ENCODE results near the gene STARD13.

STARD13 gene

GRCh38 chr13:33194820-33195692 is 90.5 kb downstream of the STARD13 start:
- H3K9me2 ChIP-seq (replicated peaks; ENCODE audit: insufficient read depth, low read length), result no peaks in the 10 kb centered on the region
- no peaks in the 10 kb centered on the region for H3K27me3 ChIP-seq (ENCODE audit: low read length)
- no peak overlapping the region for H3K27ac ChIP-seq (ENCODE audit: low read depth, low read length)
- no peak overlapping the region for H3K4me3 ChIP-seq (ENCODE audit: insufficient read depth, low read length, poor library complexity, severe bottlenecking)
- no peak for TF ChIP-seq EZH2phosphoT487 (conservative IDR thresholded peaks at IDR 0.05; ENCODE audit: low read length)
- TF ChIP-seq, protein P1, sequence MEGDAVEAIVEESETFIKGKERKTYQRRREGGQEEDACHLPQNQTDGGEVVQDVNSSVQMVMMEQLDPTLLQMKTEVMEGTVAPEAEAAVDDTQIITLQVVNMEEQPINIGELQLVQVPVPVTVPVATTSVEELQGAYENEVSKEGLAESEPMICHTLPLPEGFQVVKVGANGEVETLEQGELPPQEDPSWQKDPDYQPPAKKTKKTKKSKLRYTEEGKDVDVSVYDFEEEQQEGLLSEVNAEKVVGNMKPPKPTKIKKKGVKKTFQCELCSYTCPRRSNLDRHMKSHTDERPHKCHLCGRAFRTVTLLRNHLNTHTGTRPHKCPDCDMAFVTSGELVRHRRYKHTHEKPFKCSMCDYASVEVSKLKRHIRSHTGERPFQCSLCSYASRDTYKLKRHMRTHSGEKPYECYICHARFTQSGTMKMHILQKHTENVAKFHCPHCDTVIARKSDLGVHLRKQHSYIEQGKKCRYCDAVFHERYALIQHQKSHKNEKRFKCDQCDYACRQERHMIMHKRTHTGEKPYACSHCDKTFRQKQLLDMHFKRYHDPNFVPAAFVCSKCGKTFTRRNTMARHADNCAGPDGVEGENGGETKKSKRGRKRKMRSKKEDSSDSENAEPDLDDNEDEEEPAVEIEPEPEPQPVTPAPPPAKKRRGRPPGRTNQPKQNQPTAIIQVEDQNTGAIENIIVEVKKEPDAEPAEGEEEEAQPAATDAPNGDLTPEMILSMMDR (IDR thresholded peaks at IDR 0.05; ENCODE audit: insufficient read depth, low read length, poor library complexity, severe bottlenecking), result no peak
- H3K9ac ChIP-seq (ENCODE audit: low read length), result no peak overlapping the region
- no peak overlapping the region for H2AFZ ChIP-seq (ENCODE audit: low read depth, low read length, severe bottlenecking)
- H3K4me2 ChIP-seq (ENCODE audit: low read depth, low read length, poor library complexity, severe bottlenecking), result no peak overlapping the region
- H3F3A ChIP-seq (ENCODE audit: insufficient read depth), result no peaks in the 10 kb centered on the region
- no peaks in the 10 kb centered on the region for H4K20me1 ChIP-seq (ENCODE audit: low read depth, low read length)
- no peaks in the 10 kb centered on the region for H3K9me3 ChIP-seq (ENCODE audit: insufficient read depth, low read length)
- no peaks in the 10 kb centered on the region for H3K36me3 ChIP-seq (ENCODE audit: low read length)
- no peaks in the 10 kb centered on the region for H3K79me2 ChIP-seq (ENCODE audit: insufficient read depth, low read length)

DNA sequence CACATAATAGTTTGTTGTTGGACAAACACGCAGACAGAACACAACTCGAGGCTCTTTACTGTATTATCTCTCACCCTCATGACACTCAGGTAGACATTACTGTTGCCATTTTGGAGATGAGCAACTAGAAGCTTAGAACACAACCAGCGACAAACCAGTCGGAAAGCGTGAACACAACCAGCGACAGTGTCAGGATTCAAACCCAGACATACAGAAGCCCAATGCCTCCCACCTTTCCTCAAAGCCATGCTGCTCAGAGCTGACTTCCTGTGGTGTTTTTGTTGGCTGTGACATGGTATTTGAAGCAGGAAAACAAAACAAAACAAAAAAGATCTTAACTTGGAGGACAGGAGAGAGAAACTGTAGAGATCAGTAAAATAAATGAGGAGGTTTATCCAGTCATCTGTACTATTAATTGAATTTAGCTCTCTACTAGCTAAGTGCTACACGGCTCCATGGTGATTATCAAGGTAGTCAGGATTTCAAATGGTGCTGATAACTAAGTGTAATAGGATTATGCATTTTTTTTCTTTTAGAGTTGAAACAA is 92.1 kb downstream of the STARD13 start:
- no peaks in the 10 kb centered on the region for H4K20me1 ChIP-seq (ENCODE audit: low read depth, low read length)
- H3K9me3 ChIP-seq (ENCODE audit: insufficient read depth, low read length), result no peaks in the 10 kb centered on the region
- H3K9ac ChIP-seq (ENCODE audit: low read length), result no peak overlapping the region
- H3K27me3 ChIP-seq (ENCODE audit: low read length), result no peaks in the 10 kb centered on the region
- no peak overlapping the region for H3K4me2 ChIP-seq (ENCODE audit: low read depth, low read length, poor library complexity, severe bottlenecking)
- no peaks in the 10 kb centered on the region for H3K36me3 ChIP-seq (ENCODE audit: low read length)
- H2AFZ ChIP-seq (ENCODE audit: low read depth, low read length, severe bottlenecking), result no peak overlapping the region
- H3K9me2 ChIP-seq (replicated peaks; ENCODE audit: insufficient read depth, low read length), result no peaks in the 10 kb centered on the region
- no peaks in the 10 kb centered on the region for H3K79me2 ChIP-seq (ENCODE audit: insufficient read depth, low read length)
- H3K27ac ChIP-seq (ENCODE audit: low read depth, low read length), result no peak overlapping the region
- no peak for TF ChIP-seq EZH2phosphoT487 (conservative IDR thresholded peaks at IDR 0.05; ENCODE audit: low read length)
- no peaks in the 10 kb centered on the region for H3F3A ChIP-seq (ENCODE audit: insufficient read depth)
- H3K4me3 ChIP-seq (ENCODE audit: insufficient read depth, low read length, poor library complexity, severe bottlenecking), result no peak overlapping the region

GRCh38 chr13:33191425-33192210 is 93.9 kb downstream of the STARD13 start:
- Histone ChIP-seq H3K4me3 (ENCODE audit: insufficient read depth, low read length, poor library complexity, severe bottlenecking) (no peak overlapping the region), H3F3A (ENCODE audit: insufficient read depth) (no peaks in the 10 kb centered on the region), H3K9me2 (replicated peaks; ENCODE audit: insufficient read depth, low read length) (no peaks in the 10 kb centered on the region), H3K36me3 (ENCODE audit: low read length) (no peaks in the 10 kb centered on the region), H3K79me2 (ENCODE audit: insufficient read depth, low read length) (no peaks in the 10 kb centered on the region), H2AFZ (ENCODE audit: low read depth, low read length, severe bottlenecking) (no peak overlapping the region), H3K27me3 (ENCODE audit: low read length) (no peaks in the 10 kb centered on the region), H3K27ac (ENCODE audit: low read depth, low read length) (no peak overlapping the region), H3K4me2 (ENCODE audit: low read depth, low read length, poor library complexity, severe bottlenecking) (no peak overlapping the region), H3K9me3 (ENCODE audit: insufficient read depth, low read length) (no peaks in the 10 kb centered on the region), H3K9ac (ENCODE audit: low read length) (no peak overlapping the region), H4K20me1 (ENCODE audit: low read depth, low read length) (no peaks in the 10 kb centered on the region)
- TF ChIP-seq, protein P1 (IDR thresholded peaks at IDR 0.05; ENCODE audit: insufficient read depth, low read length, poor library complexity, severe bottlenecking), result no peak
- no peak for TF ChIP-seq EZH2phosphoT487 (conservative IDR thresholded peaks at IDR 0.05; ENCODE audit: low read length)
